ENCODE results near the gene LY6G5B. TPM values are rescaled to one million over a fixed set of nuclear protein-coding genes. Genes with fewer than 3 reads are reported as not detected.

Gene LY6G5B
- total and polyA plus RNA-seq, 2 donors (not counting 3 experiments of a cell fraction or from before 2014, with no cell fraction given) = 15.4 to 25.0 TPM

DNA sequence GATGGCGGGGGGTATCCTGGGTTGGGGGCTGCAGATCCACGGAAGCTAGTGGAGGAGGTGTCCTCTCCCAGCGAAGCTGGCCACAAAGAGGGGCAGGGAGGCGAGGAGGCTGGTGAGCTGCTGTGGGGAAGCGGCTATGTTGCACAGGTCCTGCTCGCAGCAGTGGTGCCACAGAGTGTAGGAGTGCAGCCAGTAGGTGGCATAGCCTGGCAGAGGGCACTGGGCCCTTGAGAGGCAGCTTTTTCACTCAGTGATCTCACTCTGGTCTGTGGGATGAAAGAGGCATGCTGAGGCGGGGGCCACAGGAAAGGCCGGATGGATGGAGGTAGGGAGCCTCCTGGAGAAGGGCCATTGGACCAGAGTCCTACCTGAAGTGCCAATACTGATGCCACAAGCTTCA, 42.5 kb downstream of the LY6G5B start:
- H3K9me1 ChIP-seq (replicated peaks; ENCODE audit: control insufficient read depth, extremely low read depth, insufficient read depth, low read length) = no peaks in the 10 kb centered on the region
- H3K9ac ChIP-seq (replicated peaks; ENCODE audit: extremely low read depth, insufficient read depth, low read length) = no peak overlapping the region
- no peaks in the 10 kb centered on the region for H4K20me1 ChIP-seq (replicated peaks; ENCODE audit: control insufficient read depth, extremely low read depth, insufficient read depth, low read length)
- POLR2A ChIA-PET = interaction anchor here (1.2 to 1.3 kb wide), 2 partner anchors 25 to 115 kb away, joined by 3 read pairs; partner anchors contain the start of genes CLIC1 and HSPA1B
- peaks cover 8% of the 10 kb centered on the region for H3K4me1 ChIP-seq (ENCODE audit: control insufficient read depth, extremely low read depth, insufficient read depth, low read length)
- H3K79me2 ChIP-seq (ENCODE audit: control insufficient read depth, insufficient read depth, low read length) = no peaks in the 10 kb centered on the region
- dilution Hi-C loops (cut with MboI; ENCODE audit: extremely low pct_ligation_motif_present, low sequenced_read_pairs) = no loop called here
- CTCF ChIA-PET = interaction anchor here (0.9 to 2.3 kb wide), 4 partner anchors 10 to 57 kb away, joined by 4 to 14 read pairs (median 6); partner anchors contain the start of gene ABHD16A
- no peak overlapping the region for H3K4me2 ChIP-seq (ENCODE audit: insufficient read depth, low read length)
- H3K27ac ChIP-seq (ENCODE audit: insufficient read depth, low read depth, low read length) = no peak overlapping the region
- H3K36me3 ChIP-seq (ENCODE audit: control insufficient read depth in 2 of 2, extremely low read depth in 1 of 2, insufficient read depth in 2 of 2, low read length in 2 of 2) = no peaks in the 10 kb centered on the region
- no peaks in the 10 kb centered on the region for H3K9me3 ChIP-seq (replicated peaks; ENCODE audit: control insufficient read depth, insufficient read depth, low read length)
- BruUV-seq (replicated peaks) = no TSS peak
- no peak for FAIRE-seq
- H3K4me3 ChIP-seq (replicated peaks in 1 of 3; ENCODE audit: insufficient read depth in 1 of 3, low read depth in 1 of 3, low read length in 3 of 3) = no peak overlapping the region
- H3K27me3 ChIP-seq (ENCODE audit: control insufficient read depth in 2 of 2, insufficient read depth in 2 of 2, low read length in 2 of 2) = no peaks in the 10 kb centered on the region
- DNase-seq (ENCODE audit: low read depth, low spot score) = no peak
- no peak for TF ChIP-seq EZH2 (IDR thresholded peaks at IDR 0.05; ENCODE audit: borderline replicate concordance, low read depth, low read length, severe bottlenecking)
- TF ChIP-seq, protein P1, sequence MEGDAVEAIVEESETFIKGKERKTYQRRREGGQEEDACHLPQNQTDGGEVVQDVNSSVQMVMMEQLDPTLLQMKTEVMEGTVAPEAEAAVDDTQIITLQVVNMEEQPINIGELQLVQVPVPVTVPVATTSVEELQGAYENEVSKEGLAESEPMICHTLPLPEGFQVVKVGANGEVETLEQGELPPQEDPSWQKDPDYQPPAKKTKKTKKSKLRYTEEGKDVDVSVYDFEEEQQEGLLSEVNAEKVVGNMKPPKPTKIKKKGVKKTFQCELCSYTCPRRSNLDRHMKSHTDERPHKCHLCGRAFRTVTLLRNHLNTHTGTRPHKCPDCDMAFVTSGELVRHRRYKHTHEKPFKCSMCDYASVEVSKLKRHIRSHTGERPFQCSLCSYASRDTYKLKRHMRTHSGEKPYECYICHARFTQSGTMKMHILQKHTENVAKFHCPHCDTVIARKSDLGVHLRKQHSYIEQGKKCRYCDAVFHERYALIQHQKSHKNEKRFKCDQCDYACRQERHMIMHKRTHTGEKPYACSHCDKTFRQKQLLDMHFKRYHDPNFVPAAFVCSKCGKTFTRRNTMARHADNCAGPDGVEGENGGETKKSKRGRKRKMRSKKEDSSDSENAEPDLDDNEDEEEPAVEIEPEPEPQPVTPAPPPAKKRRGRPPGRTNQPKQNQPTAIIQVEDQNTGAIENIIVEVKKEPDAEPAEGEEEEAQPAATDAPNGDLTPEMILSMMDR (IDR thresholded peaks at IDR 0.05; ENCODE audit: extremely low read depth in 1 of 2, insufficient read depth in 1 of 2, low read depth in 1 of 2, low read length in 2 of 2) = peak in 1 of 2 donors; percentile 35
- intact Hi-C loops (cut with micrococcal nuclease) = no loop called here
- H2AFZ ChIP-seq (ENCODE audit: low read depth, low read length) = no peak overlapping the region

DNA sequence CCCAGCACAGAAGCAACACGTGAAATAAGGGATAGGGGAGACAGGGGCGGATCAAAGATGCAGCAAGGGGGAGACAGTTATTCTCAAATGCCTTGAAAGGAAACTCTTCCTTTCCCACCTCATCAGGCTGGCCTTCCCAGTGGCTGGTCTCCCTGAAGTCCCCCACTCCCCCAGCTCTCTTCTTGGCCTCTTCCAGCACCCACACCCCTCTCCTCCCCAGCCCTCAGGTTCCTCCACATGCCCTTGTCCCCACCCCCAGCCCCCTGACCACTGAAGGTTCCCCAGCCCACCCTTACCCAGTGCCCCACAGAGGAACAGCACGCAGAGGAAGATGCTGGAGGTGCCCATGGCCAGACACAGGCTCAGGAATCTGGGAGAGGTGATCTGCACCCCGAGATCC, 43.7 kb downstream of the LY6G5B start:
- TF ChIP-seq POLR2AphosphoS5 (IDR thresholded peaks at IDR 0.05; ENCODE audit: insufficient read depth, low read depth, low read length) (no peak), JUN (IDR thresholded peaks at IDR 0.05; ENCODE audit: borderline replicate concordance, insufficient read depth, insufficient read length, low read depth) (no peak), MYC (IDR thresholded peaks at IDR 0.05; ENCODE audit: low read depth, low read length) (no peak), GATA2 (IDR thresholded peaks at IDR 0.05; ENCODE audit: insufficient read depth, insufficient read length, low read depth, low read length) (no peak), EZH2 (IDR thresholded peaks at IDR 0.05; ENCODE audit: borderline replicate concordance, low read depth, low read length, severe bottlenecking) (no peak)
- TF ChIP-seq, protein P1 (IDR thresholded peaks at IDR 0.05; ENCODE audit: extremely low read depth in 1 of 2, insufficient read depth in 1 of 2, low read depth in 1 of 2, low read length in 2 of 2) = no peak
- H3K4me3 ChIP-seq (replicated peaks in 1 of 3; ENCODE audit: insufficient read depth in 1 of 3, low read depth in 1 of 3, low read length in 3 of 3) = no peak overlapping the region
- dilution Hi-C loops (cut with MboI; ENCODE audit: extremely low pct_ligation_motif_present, low sequenced_read_pairs) = no loop called here
- no peaks in the 10 kb centered on the region for H3K9me1 ChIP-seq (replicated peaks; ENCODE audit: control insufficient read depth, extremely low read depth, insufficient read depth, low read length)
- H3K27ac ChIP-seq (ENCODE audit: insufficient read depth, low read depth, low read length) = no peak overlapping the region
- DNase-seq (ENCODE audit: low read depth, low spot score) (no peak), FAIRE-seq (no peak)
- no peaks in the 10 kb centered on the region for H3K9me3 ChIP-seq (replicated peaks; ENCODE audit: control insufficient read depth, insufficient read depth, low read length)
- H3K79me2 ChIP-seq (ENCODE audit: control insufficient read depth, insufficient read depth, low read length) = no peaks in the 10 kb centered on the region
- BruUV-seq (replicated peaks) = no TSS peak
- no peak overlapping the region for H3K9ac ChIP-seq (replicated peaks; ENCODE audit: extremely low read depth, insufficient read depth, low read length)
- no peaks in the 10 kb centered on the region for H3K36me3 ChIP-seq (ENCODE audit: control insufficient read depth in 2 of 2, extremely low read depth in 1 of 2, insufficient read depth in 2 of 2, low read length in 2 of 2)
- H4K20me1 ChIP-seq (replicated peaks; ENCODE audit: control insufficient read depth, extremely low read depth, insufficient read depth, low read length) = no peaks in the 10 kb centered on the region
- CTCF ChIA-PET = interaction anchor here (1.3 to 3.0 kb wide), 5 partner anchors 9 to 117 kb away, joined by 3 to 9 read pairs (median 4); partner anchors contain the start of genes ABHD16A and MPIG6B
- peaks cover 8% of the 10 kb centered on the region for H3K4me1 ChIP-seq (ENCODE audit: control insufficient read depth, extremely low read depth, insufficient read depth, low read length)
- H3K27me3 ChIP-seq (ENCODE audit: control insufficient read depth in 2 of 2, insufficient read depth in 2 of 2, low read length in 2 of 2) = no peaks in the 10 kb centered on the region
- H2AFZ ChIP-seq (ENCODE audit: low read depth, low read length) = no peak overlapping the region
- POLR2A ChIA-PET = no interaction called here
- intact Hi-C loops (cut with micrococcal nuclease) = no loop called here
- H3K4me2 ChIP-seq (ENCODE audit: insufficient read depth, low read length) = no peak overlapping the region
